NCI-H748 treated with DMSO at 0.1 percent for 48 hours (cell line): ENCODE measurements around the gene CDC34.
A peak's percentile ranks its signal among the peaks of the same experiment; 100 is the strongest.

ENCODE experiments used
- DNase-seq: peaks from one replicate; lab custom pipeline; 2025; lab: John Stamatoyannopoulos, UW

CDC34 gene

GRCh38 chr19:531753-532560, at the start of gene CDC34:
Gene CDC34, plus strand, starts transcription at chr19:531760. Its CDS starts 172 bp downstream, at chr19:531932.
- no peak for DNase-seq

- DNase-seq, result no peak
Observed at GRCh38 chr19:482186-483041, 49.1 kb upstream of the CDC34 start.

- no peak for DNase-seq
Observed at GRCh38 chr19:483332-484072, 48.1 kb upstream of the CDC34 start.

GRCh38 chr19:484494-484893, 47.1 kb upstream of the CDC34 start:
- no peak for DNase-seq

GRCh38 chr19:485077-485476, 46.5 kb upstream of the CDC34 start:
- no peak for DNase-seq

GRCh38 chr19:485583-486236, 45.9 kb upstream of the CDC34 start:
- DNase-seq, result peak; percentile 1

- peak; percentile 37 for DNase-seq
Observed at GRCh38 chr19:488505-489417, 42.8 kb upstream of the CDC34 start.

- no peak for DNase-seq
Observed at GRCh38 chr19:489418-490196, 42.0 kb upstream of the CDC34 start.

- no peak for DNase-seq
Observed at GRCh38 chr19:491146-491741, 40.3 kb upstream of the CDC34 start.

GRCh38 chr19:492091-492531, 39.4 kb upstream of the CDC34 start:
- no peak for DNase-seq

- no peak for DNase-seq
Observed at GRCh38 chr19:493391-494170, 38.0 kb upstream of the CDC34 start.

- DNase-seq, result no peak
Observed at GRCh38 chr19:494171-495080, 37.1 kb upstream of the CDC34 start.

GRCh38 chr19:495081-495401, 36.5 kb upstream of the CDC34 start:
- DNase-seq, result no peak

GRCh38 chr19:495402-496111, 36.0 kb upstream of the CDC34 start:
- DNase-seq, result no peak

GRCh38 chr19:496112-496665, 35.4 kb upstream of the CDC34 start, which contains the start of gene MADCAM1:
Gene MADCAM1, plus strand, starts transcription at chr19:496486. Its CDS starts 14 bp downstream, at chr19:496500.
- no peak for DNase-seq

- DNase-seq, result no peak
Observed at GRCh38 chr19:496986-497385, 34.6 kb upstream of the CDC34 start.

GRCh38 chr19:497491-497868, 34.1 kb upstream of the CDC34 start:
- DNase-seq, result no peak
